Activated CD8-positive, alpha-beta memory T cell treated with anti-CD3 and anti-CD28 coated beads, Interleukin-2, amount 50 U/mL, for 48 hours (primary cell): Measurements from ENCODE around the gene IFNG-AS1.

Source experiments
- DNase-seq: peaks from one replicate; pipeline ENCODE4 v3.0.0-alpha.2; 2020

Gene IFNG-AS1

DNA sequence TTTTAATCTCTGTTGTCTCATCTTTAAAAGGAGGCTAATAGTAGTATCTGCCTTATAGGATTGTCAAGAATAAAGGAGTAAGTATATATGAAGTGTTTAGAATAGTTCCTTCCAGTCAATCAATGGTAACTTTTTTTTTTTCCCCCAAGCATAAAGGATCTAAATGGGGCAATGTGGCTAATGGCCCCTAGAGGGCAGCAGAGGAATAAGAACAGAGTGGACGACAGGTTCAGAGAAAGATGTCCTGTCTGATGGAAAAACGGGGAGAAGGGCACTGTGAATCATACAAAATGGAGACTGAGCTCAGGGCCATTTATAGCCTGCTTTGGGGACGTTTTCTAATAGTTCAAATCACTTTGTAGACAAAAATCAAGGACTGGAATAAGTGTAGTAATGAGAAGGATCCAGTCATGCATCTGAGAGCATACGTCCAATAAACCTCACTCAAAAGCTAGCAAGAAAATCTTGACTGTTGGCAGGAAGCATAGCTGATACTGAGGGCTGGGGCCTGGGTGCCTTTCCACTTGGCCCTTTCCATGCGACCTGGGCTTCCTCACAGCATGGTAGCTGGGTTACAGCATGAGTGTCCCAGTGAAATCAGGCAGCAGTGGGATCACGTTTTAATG is 51.3 kb downstream of the IFNG-AS1 start:
- DNase-seq, result peak; percentile 73

DNA sequence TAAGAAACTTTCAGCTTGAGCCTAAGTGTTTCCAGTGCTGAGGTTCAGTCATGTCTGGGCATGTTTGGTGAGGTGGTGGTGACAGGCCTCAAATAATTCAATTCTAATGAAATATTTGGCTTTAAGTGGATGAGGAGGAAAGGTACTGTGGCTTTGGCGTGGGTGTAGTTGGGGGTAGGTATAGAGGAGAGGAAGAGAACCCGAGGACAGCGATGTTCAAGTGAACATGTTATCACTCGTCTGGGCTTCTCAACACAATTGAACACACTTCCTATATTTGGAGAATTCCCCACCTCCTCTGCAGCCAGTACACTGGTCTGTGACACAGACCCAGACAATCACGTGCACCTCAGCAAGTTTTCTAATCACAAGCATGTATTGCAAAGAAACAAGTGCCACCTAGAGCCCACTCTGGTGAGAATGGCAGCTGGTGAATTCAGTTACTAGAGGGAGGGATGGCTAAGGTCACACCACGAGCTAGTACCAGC is 53.0 kb downstream of the IFNG-AS1 start:
- DNase-seq, result no peak

DNA sequence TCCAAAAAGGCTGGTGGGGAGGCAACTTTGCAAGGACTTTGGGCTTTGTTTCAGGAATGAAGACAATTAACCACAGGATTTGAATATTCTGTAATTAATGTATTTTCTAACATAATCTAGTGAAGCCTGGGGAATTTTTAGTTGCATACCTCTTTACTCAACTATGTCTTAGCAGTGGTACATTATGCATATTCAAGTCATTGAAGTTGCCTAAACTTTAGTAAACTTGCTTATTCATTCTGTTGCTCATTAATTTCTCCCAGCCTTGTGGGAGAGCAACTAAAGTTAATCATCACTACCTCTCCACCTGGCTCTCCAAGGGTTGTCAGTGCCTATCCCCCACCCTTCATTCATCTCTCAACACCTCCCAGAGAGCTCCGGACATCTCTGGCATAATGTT is 54.2 kb downstream of the IFNG-AS1 start:
- DNase-seq, result no peak

DNA sequence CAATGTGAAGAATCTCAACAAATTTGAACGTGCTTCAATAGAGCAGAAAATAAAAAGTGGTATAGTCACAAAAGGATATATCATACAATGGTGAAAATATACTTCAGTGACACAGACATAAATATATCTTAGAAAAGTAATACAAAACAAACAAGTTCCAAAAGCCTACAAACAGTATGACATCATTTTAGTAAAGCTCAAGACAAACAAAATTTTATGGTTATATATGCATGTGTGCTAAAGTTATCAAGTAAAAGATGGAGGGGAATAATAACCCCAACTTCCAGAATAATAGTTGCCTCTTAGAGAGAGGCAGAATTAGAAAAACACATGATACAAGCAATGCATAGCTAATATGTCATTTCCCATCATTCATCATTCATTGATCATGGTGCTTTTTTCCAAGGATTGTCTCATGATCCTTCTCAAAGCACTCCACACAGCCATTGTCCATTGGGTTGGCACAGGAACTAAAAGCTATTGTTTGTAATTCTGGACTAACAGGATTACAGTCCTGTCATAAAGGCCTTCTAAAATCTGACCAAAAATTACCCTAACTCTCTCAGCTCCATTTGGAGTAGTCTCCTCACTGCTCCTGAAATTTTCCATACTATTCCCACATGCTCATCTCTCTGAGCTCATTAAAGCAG is 59.5 kb downstream of the IFNG-AS1 start:
- no peak for DNase-seq

DNA sequence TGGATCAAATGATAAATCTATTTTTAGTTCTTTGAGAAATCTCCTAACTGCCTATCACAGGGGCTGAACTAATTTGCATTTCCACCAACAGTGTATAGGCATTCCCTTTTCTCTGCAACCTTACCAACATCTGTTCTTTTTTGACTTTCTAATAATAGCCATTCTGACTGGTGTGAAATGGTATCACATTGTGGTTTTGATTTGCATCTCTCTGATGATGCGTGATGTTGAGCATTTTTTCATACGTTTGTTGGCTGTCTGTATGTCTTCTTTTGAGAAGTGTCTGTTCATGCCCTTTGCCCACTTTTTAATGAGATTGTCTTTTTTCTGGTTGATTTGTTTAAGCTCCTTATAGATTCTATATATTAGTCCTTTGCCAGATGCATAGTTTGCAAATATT is 67.1 kb downstream of the IFNG-AS1 start:
- no peak for DNase-seq

DNA sequence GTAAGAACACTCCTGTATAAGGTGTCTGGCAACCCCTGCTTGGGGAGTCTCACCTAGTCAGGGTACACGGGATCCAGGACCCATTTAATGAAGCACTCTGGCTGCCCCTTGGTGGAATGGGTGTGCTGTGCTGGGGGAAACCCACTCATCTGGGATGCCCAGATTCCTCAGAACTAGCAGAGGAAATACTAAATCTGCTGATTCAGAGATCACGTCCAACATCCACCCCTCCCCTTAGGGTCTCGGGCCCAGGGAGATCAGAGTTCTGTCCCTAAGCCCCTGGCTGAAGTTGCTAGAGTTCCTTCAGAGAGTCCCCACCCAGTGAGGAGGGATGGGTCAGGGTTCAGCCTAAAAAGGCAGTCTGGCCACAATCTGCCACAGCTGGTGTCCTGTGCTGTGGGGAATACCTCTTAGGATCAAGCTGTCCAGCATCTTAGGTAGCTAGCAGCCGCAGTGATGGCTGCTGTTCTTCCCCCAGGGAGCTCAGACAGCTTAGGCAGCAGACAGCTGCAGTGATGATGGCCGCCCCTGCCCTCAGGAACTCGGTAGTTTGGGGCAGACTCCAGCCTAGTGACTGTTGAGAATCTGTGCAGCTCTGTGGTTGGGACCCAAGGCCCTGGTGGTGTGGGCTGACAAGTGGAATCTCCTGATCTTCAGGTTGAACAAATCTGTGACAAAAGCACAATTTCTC is 74.8 kb downstream of the IFNG-AS1 start:
- no peak for DNase-seq

DNA sequence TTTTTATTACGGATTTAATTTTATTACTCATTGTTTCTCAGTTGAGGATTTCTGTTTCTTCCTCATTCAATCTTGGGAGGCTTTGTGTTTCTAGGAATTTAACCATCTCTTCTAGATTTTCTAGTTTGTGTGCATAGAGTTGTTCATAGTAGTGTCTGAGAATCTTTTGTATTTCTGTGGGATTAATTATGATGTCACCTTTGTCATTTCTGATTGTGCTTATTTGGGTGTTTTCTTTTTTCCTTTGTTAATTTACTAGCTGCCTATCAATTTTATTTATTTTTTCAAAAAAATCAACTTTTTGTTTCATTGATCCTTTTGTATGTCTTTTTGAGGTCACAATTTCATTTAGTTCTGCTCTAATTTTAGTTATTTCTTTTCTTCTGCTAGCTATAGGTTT is 75.9 kb downstream of the IFNG-AS1 start:
- DNase-seq, result no peak

DNA sequence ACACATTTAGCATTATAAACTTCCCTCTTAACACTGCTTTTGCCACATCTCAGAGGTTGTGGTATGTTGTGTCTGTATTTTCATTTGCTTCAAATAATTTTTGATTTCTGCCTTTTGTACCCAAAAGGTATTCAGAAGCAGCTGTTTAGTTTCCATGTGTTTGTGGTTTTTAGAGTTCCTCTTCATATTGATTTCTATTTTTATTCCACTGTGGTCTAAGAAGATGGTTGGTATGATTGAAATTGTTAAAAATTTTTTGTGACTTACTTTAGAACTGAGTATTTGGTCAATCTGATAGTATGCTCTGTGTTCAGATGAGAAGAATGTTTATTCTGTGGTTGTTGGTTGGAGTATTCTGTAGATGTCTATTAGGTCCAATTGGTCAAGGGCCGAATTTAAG is 76.4 kb downstream of the IFNG-AS1 start:
- no peak for DNase-seq

DNA sequence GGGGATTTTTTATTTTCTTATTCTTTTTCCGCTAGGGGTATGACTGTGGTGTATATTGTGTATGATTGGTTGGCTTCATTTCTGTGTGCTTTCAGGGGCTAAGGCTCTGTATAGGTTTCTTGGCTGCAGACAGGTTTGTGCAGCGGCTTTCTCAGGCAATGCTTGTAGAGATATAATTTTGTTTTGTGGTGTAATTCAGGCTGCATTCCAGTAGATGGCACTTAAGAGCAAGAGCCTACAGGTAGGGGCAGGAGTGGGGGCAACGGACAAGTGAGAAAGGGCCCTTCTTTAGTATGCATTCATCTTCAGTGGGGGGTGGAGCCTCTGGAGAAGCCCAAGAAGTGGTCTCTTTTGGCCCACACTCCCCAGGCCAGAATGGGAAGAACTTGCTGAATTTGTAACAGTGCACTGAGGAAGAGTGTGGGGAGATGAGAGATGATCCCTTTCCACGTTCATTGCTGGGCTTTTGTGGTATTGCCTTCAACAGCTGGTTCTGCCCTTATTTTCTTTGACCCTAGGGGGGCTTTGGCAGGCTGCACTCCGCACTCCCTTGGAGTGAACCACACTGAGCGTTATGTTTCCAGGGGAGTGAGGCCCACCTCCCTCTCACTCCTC is 78.6 kb downstream of the IFNG-AS1 start:
- DNase-seq, result no peak

DNA sequence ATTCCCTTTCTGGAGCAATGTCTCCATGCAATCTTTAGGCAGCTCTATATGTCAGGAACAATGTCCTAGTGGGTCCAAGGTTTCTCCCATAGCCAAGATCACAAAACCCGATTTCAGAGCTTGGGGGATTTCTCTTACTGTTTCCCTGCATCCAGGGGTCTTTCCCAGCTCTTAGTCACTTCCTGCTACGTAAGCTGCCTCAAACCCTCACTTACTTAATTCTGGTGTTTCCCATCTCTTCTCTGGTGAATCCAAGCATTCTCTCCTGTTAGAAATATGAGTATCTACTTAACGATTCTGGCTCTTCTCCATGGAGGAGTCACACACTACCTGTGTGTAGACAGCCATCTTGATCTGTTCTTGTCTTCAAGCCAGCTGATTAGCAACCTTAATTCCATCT is 80.0 kb downstream of the IFNG-AS1 start:
- no peak for DNase-seq
